H1 (cell line): ENCODE data around the gene ARID5B.

Experiments used
- CEBPB ChIP-seq: IDR thresholded peaks from 2 replicates; pipeline ENCODE4 v1.6.1; 2012; ENCODE audit warnings: low read depth, low read length
- CHD2 ChIP-seq: IDR thresholded peaks from 2 replicates; pipeline ENCODE4 v1.6.1; 2012; ENCODE audit warnings: low read length, improper control_type of control experiment
- EP300 ChIP-seq, 2 experiments: IDR thresholded peaks; 1 replicate in 1 of 2; 2 replicates in 1 of 2; pipeline ENCODE4 v1.6.1; 2011 to 2012; ENCODE audit warnings: low read depth in 2 of 2, low read length in 2 of 2, mild to moderate bottlenecking in 2 of 2, borderline replicate concordance in 1 of 2, inconsistent platforms in 1 of 2, moderate library complexity in 1 of 2
- EZH2 ChIP-seq: fragments of 200-600 bp; sonication (generic); IDR thresholded peaks from 2 replicates; pipeline ENCODE4 v1.7.1; 2012; ENCODE audit warnings: low read depth, mild to moderate bottlenecking, moderate library complexity, low read length, inconsistent platforms; ENCODE audit not compliant: severe bottlenecking
- GABPA ChIP-seq: IDR thresholded peaks from 2 replicates; pipeline ENCODE4 v1.6.1; 2011; ENCODE audit warnings: mild to moderate bottlenecking, low read length, moderate library complexity, borderline replicate concordance; ENCODE audit not compliant: insufficient read depth
- JUN ChIP-seq: IDR thresholded peaks from 2 replicates; pipeline ENCODE4 v1.6.1; 2011; ENCODE audit warnings: low read depth, mild to moderate bottlenecking, improper control_type of control experiment, low read length
- POLR2A ChIP-seq, 2 experiments: IDR thresholded peaks; 1 replicate in 1 of 2; 2 replicates in 1 of 2; pipeline ENCODE4 v1.6.1; 2011; ENCODE audit warnings: low read depth in 2 of 2, low read length in 2 of 2, mild to moderate bottlenecking in 2 of 2; ENCODE audit errors: control extremely low read depth in 1 of 2
- POLR2AphosphoS5 ChIP-seq: IDR thresholded peaks from 2 replicates; pipeline ENCODE4 v1.6.1; 2011; ENCODE audit warnings: low read depth, low read length
- SP1 ChIP-seq: IDR thresholded peaks from 2 replicates; pipeline ENCODE4 v1.6.1; 2011; ENCODE audit warnings: low read depth, low read length
- TCF12 ChIP-seq: IDR thresholded peaks from 2 replicates; pipeline ENCODE4 v1.6.1; 2011; ENCODE audit warnings: low read depth, mild to moderate bottlenecking, low read length
- YY1 ChIP-seq: IDR thresholded peaks from 2 replicates; pipeline ENCODE4 v1.6.1; 2011; ENCODE audit warnings: low read depth, mild to moderate bottlenecking, low read length
- ZNF274 ChIP-seq: IDR thresholded peaks from 2 replicates; pipeline ENCODE4 v1.7.0; 2012; ENCODE audit warnings: low read length, borderline replicate concordance; ENCODE audit errors: extremely low read depth
- TF ChIP-seq, protein P1 (sequence below), 3 experiments: IDR thresholded peaks; 1 replicate in 2 of 3; 2 replicates in 1 of 3; pipeline versions ENCODE4 v1.5.1 to v1.6.1; 2011; ENCODE audit warnings: low read length in 3 of 3, mild to moderate bottlenecking in 3 of 3, inconsistent platforms in 2 of 3, low read depth in 1 of 3, moderate library complexity in 1 of 3; ENCODE audit not compliant: insufficient read depth in 1 of 3; ENCODE audit errors: control extremely low read depth in 1 of 3
- TF ChIP-seq, protein P2 (sequence below): IDR thresholded peaks from 2 replicates; pipeline ENCODE4 v1.6.1; 2012; ENCODE audit warnings: inconsistent platforms

DNA sequence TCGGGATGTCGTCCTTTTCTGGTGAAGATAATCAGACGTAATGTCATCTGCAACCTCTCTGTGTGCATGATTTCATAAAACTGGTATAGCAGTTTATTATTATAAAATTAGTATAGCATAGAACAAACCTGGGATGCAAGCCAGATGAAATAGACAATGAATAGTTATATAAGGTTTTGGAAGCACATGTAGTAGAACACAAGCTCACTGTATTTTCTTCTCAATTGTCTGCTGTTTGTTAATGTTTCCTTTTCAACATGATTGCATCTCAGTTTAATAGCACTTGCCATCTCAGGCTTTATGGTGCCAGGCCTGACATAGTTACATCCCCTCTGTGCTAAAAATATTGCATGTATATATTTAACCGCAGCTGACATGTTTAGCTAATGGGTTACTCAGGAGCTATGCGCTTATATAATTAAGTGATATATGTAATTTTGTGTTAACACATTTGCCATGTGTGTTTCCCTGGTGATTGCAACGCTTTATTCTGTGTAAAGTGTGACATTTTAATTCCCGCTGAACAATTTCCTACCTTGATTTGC lies 132.7 kb downstream of the ARID5B start:
- no peak for TF ChIP-seq POLR2A (IDR thresholded peaks at IDR 0.05; ENCODE audit: control extremely low read depth in 1 of 2, low read depth in 2 of 2, low read length in 2 of 2)
- TF ChIP-seq POLR2AphosphoS5, result no peak
- no peak for TF ChIP-seq SP1
- no peak for TF ChIP-seq YY1
- TF ChIP-seq, protein P1, sequence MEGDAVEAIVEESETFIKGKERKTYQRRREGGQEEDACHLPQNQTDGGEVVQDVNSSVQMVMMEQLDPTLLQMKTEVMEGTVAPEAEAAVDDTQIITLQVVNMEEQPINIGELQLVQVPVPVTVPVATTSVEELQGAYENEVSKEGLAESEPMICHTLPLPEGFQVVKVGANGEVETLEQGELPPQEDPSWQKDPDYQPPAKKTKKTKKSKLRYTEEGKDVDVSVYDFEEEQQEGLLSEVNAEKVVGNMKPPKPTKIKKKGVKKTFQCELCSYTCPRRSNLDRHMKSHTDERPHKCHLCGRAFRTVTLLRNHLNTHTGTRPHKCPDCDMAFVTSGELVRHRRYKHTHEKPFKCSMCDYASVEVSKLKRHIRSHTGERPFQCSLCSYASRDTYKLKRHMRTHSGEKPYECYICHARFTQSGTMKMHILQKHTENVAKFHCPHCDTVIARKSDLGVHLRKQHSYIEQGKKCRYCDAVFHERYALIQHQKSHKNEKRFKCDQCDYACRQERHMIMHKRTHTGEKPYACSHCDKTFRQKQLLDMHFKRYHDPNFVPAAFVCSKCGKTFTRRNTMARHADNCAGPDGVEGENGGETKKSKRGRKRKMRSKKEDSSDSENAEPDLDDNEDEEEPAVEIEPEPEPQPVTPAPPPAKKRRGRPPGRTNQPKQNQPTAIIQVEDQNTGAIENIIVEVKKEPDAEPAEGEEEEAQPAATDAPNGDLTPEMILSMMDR (IDR thresholded peaks at IDR 0.05; ENCODE audit: control extremely low read depth in 1 of 3, insufficient read depth in 1 of 3, low read depth in 1 of 3, low read length in 3 of 3), result no peak
- TF ChIP-seq CHD2, result no peak
- no peak for TF ChIP-seq EZH2
- TF ChIP-seq, protein P2, sequence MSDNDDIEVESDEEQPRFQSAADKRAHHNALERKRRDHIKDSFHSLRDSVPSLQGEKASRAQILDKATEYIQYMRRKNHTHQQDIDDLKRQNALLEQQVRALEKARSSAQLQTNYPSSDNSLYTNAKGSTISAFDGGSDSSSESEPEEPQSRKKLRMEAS, result no peak
- no peak for TF ChIP-seq ZNF274
- TF ChIP-seq CEBPB, result no peak
- TF ChIP-seq TCF12, result no peak
- TF ChIP-seq GABPA, result no peak
- TF ChIP-seq JUN, result no peak
- TF ChIP-seq EP300 (IDR thresholded peaks at IDR 0.05; ENCODE audit: borderline replicate concordance in 1 of 2, low read depth in 2 of 2, low read length in 2 of 2), result no peak
